BLaER1 (cell line): ENCODE results near the gene SLC35F3.
"Not testable (repeated sequence)": the region's sequence is repeated elsewhere in the genome, so short reads cannot be mapped to it uniquely, and the experiment has no call there.

Source experiments
- H3K27ac ChIP-seq: shearing (Covaris generic); formaldehyde crosslinking; 2 replicates; pipeline ENCODE4 v1.8.1; 2022
- H3K27me3 ChIP-seq: shearing (Covaris generic); formaldehyde crosslinking; 2 replicates; pipeline ENCODE4 v1.8.1; 2022
- H3K36me3 ChIP-seq: shearing (Covaris generic); formaldehyde crosslinking; 2 replicates; pipeline ENCODE4 v1.8.1; 2022
- H3K4me1 ChIP-seq: shearing (Covaris generic); formaldehyde crosslinking; 2 replicates; pipeline ENCODE4 v1.8.1; 2022
- H3K4me2 ChIP-seq: shearing (Covaris generic); formaldehyde crosslinking; 2 replicates; pipeline ENCODE4 v1.8.1; 2022
- H3K4me3 ChIP-seq: shearing (Covaris generic); formaldehyde crosslinking; 2 replicates; pipeline ENCODE4 v1.8.1; 2022
- H3K9ac ChIP-seq: shearing (Covaris generic); formaldehyde crosslinking; 2 replicates; pipeline ENCODE4 v1.8.1; 2022
- H3K9me3 ChIP-seq: shearing (Covaris generic); formaldehyde crosslinking; 2 replicates; pipeline ENCODE4 v1.8.1; 2022
- H4K20me1 ChIP-seq: shearing (Covaris generic); formaldehyde crosslinking; 2 replicates; pipeline ENCODE4 v1.8.1; 2022
- Cebpa-rat ChIP-seq: shearing (Covaris generic); IDR thresholded peaks from 2 replicates; pipeline ENCODE4 v1.8.1; 2022

Gene SLC35F3

GRCh38 chr1:234148350-234148749, 243.9 kb downstream of the SLC35F3 start:
- no peaks in the 10 kb centered on the region for H4K20me1 ChIP-seq
- peaks cover 18% of the 10 kb centered on the region for H3K9me3 ChIP-seq
- H3K36me3 ChIP-seq, result no peaks in the 10 kb centered on the region
- no peak overlapping the region for H3K9ac ChIP-seq
- no peak overlapping the region for H3K4me3 ChIP-seq
- TF ChIP-seq Cebpa-rat, result no peak
- no peaks in the 10 kb centered on the region for H3K27me3 ChIP-seq
- H3K27ac ChIP-seq, result no peak overlapping the region
- H3K4me1 ChIP-seq, result no peaks in the 10 kb centered on the region
- H3K4me2 ChIP-seq, result no peak overlapping the region

- Histone ChIP-seq H3K9ac (no peak overlapping the region), H3K27me3 (no peaks in the 10 kb centered on the region), H3K4me3 (no peak overlapping the region), H3K9me3 (peaks cover 18% of the 10 kb centered on the region), H3K27ac (no peak overlapping the region), H3K36me3 (no peaks in the 10 kb centered on the region), H3K4me2 (no peak overlapping the region), H3K4me1 (no peaks in the 10 kb centered on the region), H4K20me1 (no peaks in the 10 kb centered on the region)
- TF ChIP-seq Cebpa-rat, result no peak
Observed at GRCh38 chr1:234148816-234149215, 244.3 kb downstream of the SLC35F3 start.

GRCh38 chr1:234149217-234149616, 244.7 kb downstream of the SLC35F3 start:
- no peak for TF ChIP-seq Cebpa-rat

GRCh38 chr1:234150892-234151291, 246.4 kb downstream of the SLC35F3 start:
- Histone ChIP-seq H3K9me3 (peaks cover 18% of the 10 kb centered on the region), H3K27ac (no peak overlapping the region), H3K4me1 (no peaks in the 10 kb centered on the region), H3K4me2 (no peak overlapping the region), H3K9ac (no peak overlapping the region), H4K20me1 (no peaks in the 10 kb centered on the region), H3K36me3 (no peaks in the 10 kb centered on the region), H3K4me3 (no peak overlapping the region), H3K27me3 (no peaks in the 10 kb centered on the region)
- TF ChIP-seq Cebpa-rat, result no peak

More at GRCh38 chr1:234149217-234149616, 244.7 kb downstream of the SLC35F3 start:
- Histone ChIP-seq H3K27me3 (no peaks in the 10 kb centered on the region), H4K20me1 (no peaks in the 10 kb centered on the region), H3K9ac (no peak overlapping the region), H3K4me1 (no peaks in the 10 kb centered on the region), H3K36me3 (no peaks in the 10 kb centered on the region), H3K27ac (no peak overlapping the region), H3K4me3 (no peak overlapping the region), H3K9me3 (peaks cover 18% of the 10 kb centered on the region), H3K4me2 (no peak overlapping the region)

- not testable (repeated sequence) for H3K4me3 ChIP-seq, H3K36me3 ChIP-seq, H3K4me2 ChIP-seq
Observed at GRCh38 chr1:234152344-234152743, 247.9 kb downstream of the SLC35F3 start.

GRCh38 chr1:234154320-234155251, 250.1 kb downstream of the SLC35F3 start:
- no peak overlapping the region for H3K4me2 ChIP-seq
- H3K27ac ChIP-seq, result no peak overlapping the region
- H3K4me1 ChIP-seq, result no peaks in the 10 kb centered on the region
- no peaks in the 10 kb centered on the region for H3K36me3 ChIP-seq
- no peak overlapping the region for H3K9ac ChIP-seq
- H3K9me3 ChIP-seq, result no peaks in the 10 kb centered on the region
- TF ChIP-seq Cebpa-rat, result no peak
- H3K4me3 ChIP-seq, result no peak overlapping the region
- no peaks in the 10 kb centered on the region for H4K20me1 ChIP-seq
- no peaks in the 10 kb centered on the region for H3K27me3 ChIP-seq

More at GRCh38 chr1:234152344-234152743, 247.9 kb downstream of the SLC35F3 start:
- H4K20me1 ChIP-seq, H3K27ac ChIP-seq, H3K4me1 ChIP-seq, H3K27me3 ChIP-seq, H3K9ac ChIP-seq: not testable (repeated sequence)
- H3K9me3 ChIP-seq, result peaks cover 11% of the 10 kb centered on the region

- Histone ChIP-seq H4K20me1 (no peaks in the 10 kb centered on the region), H3K4me3 (no peak overlapping the region), H3K4me1 (peaks cover 9% of the 10 kb centered on the region), H3K9ac (no peak overlapping the region), H3K27me3 (no peaks in the 10 kb centered on the region), H3K36me3 (no peaks in the 10 kb centered on the region), H3K27ac (no peak overlapping the region), H3K4me2 (no peak overlapping the region), H3K9me3 (no peaks in the 10 kb centered on the region)
- TF ChIP-seq Cebpa-rat, result no peak
Observed at GRCh38 chr1:234162661-234163060, 258.2 kb downstream of the SLC35F3 start.

- Histone ChIP-seq H3K9ac (no peak overlapping the region), H3K9me3 (no peaks in the 10 kb centered on the region), H3K36me3 (no peaks in the 10 kb centered on the region), H3K4me3 (no peak overlapping the region), H3K27me3 (no peaks in the 10 kb centered on the region), H3K4me1 (peaks cover 9% of the 10 kb centered on the region), H3K27ac (no peak overlapping the region), H3K4me2 (0 out of 2 replicates have a peak overlapping the region, but pooled peaks have one; percentile 14), H4K20me1 (no peaks in the 10 kb centered on the region)
- TF ChIP-seq Cebpa-rat, result no peak
Observed at GRCh38 chr1:234163267-234163919, 258.9 kb downstream of the SLC35F3 start.

GRCh38 chr1:234164098-234164709, 259.7 kb downstream of the SLC35F3 start:
- TF ChIP-seq Cebpa-rat, result no peak
- Histone ChIP-seq H3K4me1 (peaks cover 9% of the 10 kb centered on the region), H3K27ac (no peak overlapping the region), H3K9ac (no peak overlapping the region), H3K4me2 (0 out of 2 replicates have a peak overlapping the region, but pooled peaks have one; percentile 14), H3K4me3 (no peak overlapping the region), H3K36me3 (no peaks in the 10 kb centered on the region), H3K27me3 (no peaks in the 10 kb centered on the region; the same call in 1 of the 2 replicates), H3K9me3 (no peaks in the 10 kb centered on the region), H4K20me1 (no peaks in the 10 kb centered on the region)
